Measurements from ENCODE around the gene EMC10.

EMC10 gene

DNA sequence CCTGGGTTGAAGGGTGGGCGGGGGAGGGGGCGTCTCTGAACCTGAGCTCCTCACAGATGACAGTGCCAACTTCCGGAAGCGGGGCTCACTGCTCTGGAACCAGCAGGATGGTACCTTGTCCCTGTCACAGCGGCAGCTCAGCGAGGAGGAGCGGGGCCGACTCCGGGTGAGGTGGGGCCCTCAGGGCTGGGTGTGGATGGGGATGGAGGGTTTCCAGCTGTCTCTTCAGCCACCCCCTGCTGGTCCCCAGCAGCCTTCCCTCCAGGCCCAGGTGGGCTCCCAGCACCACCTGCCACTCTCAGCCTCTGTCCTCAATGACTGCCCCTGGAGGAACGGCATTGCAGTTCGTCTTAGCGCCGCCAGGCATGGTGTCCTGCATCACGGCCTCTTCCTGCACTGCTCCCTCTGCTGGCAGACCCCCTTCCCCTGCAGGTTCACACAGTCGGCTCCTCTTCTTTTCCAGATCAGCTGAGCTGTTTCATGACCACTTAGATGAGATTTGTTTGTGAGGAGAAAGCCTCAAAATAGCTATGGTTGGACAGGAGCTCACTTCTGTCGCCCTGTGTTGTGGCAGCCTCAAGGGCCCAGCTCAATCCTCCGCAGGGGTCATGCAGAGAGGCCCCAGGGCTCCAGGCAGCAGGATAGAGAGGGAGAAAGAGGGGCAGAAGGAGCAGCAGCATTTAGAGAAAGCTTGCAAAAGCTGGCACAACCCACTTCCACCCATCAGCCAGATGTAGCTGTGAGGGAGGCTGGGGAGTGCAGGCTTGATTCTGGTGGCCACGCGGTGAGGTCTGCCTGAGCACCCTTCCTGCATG is 2.8 kb downstream of the EMC10 start:
- no peak for DNase-seq (ENCODE audit: low read depth)

DNA sequence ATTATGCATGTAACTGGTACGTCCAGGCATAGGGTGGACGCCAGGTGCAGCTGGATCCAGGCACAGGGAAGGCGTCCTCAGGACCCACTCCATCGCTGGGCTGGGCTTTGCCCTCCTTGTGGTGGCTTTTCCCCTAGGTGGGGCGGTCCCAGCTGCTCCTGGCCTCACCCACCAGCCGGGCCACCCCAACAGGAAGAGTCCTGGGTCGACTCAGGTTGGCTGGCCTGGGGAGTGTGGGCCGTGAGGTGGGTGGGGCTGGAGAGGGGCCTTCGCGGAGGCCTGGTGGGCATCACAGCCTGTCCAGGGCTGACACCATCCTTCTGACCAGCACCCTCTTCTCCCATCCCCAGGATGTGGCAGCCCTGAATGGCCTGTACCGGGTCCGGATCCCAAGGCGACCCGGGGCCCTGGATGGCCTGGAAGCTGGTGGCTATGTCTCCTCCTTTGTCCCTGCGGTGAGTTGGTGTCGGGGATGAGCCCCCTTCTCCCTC is 3.5 kb downstream of the EMC10 start:
- DNase-seq (ENCODE audit: low read depth) = no peak

DNA sequence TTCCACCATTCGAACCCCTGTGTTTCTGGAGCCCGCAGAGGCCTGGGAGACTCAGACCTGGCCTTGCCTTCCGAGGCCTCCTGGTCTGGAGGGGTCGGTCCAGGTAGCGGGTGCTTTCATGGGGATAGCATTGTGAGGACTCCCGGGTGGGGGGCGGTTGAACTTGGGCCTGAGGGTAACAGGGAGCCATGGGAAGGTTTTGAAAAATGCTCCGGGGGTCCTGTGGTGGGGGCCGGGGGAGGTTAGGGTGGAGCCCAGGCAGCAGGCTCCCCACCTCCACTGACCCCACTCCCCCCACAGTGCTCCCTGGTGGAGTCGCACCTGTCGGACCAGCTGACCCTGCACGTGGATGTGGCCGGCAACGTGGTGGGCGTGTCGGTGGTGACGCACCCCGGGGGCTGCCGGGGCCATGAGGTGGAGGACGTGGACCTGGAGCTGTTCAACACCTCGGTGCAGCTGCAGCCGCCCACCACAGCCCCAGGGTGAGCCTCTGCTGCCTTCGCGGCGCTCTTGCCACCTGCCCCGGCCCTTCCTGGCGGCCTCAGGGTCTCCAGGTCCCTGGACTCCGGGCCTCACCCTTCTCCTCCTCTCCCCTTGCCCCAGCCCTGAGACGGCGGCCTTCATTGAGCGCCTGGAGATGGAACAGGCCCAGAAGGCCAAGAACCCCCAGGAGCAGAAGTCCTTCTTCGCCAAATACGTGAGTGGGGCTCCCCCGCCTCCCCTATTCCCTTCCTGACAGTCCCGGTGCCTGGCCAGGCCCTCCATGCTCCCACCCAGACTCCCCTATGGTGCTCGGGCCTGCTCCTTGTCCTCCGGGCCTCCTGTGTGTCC is 4.2 kb downstream of the EMC10 start:
- no peak for DNase-seq (ENCODE audit: low read depth)

DNA sequence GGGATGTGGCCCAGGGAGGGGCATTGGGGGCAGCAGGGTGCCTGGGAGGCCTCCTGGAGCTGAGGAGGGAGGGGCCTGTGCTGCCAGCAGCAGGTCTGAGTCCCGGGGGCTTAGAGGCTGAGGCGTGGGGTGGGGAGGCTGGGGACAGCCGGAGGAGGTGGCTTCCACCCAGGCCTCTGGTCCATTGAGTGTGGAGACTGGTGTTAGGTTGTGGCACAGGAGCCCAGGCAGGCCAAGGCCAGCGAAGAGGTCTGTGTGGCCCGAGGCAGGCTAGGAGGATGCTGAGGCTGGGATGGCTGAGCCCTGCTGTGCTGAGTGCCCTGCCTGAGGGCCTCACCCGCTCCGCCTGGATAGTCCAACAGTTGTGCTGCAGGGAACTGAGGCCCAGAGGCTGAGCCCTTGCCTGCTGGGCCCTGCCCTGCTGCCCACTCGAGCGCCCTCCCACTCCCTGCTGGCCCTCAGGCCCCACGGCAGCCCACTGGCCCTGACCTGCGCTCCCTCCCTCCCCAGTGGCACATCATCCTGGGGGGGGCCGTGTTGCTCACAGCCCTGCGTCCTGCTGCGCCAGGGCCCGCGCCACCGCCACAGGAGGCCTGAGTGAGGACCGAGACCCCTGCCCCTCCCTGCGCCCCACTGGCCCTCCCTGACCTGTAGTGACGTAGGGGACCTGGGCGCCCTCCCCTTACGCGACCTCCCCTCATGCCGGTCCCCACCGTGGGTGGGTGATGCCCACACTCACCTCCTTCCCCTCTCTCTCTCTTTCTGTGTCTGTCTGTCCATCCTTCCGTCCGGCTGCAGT is 5.2 kb downstream of the EMC10 start:
- DNase-seq (ENCODE audit: low read depth) = no peak

DNA sequence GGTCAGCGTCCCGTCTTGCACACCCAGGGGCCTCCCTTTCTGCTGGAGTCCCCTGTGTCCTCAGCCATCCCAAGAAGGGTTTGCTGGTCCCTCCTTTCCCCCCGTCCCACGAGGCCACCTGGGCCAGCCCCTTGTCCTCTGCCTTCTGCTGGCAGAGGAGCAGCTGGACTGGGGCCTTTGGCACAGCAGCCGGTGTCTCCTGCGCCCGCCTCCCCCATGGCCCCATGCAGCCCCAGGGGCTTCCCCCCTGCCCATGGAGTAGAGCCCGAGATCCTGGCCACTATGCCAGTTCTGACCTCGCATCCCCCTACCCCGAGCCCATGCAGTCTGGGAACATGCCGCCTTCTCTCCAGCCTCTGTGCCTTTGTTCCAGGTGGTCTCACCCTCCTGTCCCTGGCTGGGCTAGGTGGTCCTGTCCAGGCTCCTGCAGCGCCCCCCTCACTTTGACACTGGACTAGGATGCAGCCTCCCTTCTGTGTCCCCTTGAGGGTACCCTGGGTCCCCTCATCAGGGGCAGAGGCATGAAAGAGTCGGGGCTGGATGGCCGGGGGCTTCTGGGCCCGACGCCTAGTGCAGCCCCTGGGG is 6.1 kb downstream of the EMC10 start:
- no peak for DNase-seq (ENCODE audit: low read depth)

DNA sequence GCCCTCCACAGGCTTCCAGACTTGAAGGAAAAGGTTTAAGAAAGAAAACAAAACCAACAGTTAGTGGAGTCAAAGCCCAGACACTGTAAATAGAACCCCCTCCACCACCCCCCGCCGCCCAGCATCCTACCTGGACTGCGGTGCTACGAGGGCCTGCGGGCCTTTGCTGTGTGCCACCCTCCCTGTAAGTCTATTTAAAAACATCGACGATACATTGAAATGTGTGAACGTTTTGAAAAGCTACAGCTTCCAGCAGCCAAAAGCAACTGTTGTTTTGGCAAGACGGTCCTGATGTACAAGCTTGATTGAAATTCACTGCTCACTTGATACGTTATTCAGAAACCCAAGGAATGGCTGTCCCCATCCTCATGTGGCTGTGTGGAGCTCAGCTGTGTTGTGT is 6.6 kb downstream of the EMC10 start:
- DNase-seq (ENCODE audit: low read depth) = no peak

DNA sequence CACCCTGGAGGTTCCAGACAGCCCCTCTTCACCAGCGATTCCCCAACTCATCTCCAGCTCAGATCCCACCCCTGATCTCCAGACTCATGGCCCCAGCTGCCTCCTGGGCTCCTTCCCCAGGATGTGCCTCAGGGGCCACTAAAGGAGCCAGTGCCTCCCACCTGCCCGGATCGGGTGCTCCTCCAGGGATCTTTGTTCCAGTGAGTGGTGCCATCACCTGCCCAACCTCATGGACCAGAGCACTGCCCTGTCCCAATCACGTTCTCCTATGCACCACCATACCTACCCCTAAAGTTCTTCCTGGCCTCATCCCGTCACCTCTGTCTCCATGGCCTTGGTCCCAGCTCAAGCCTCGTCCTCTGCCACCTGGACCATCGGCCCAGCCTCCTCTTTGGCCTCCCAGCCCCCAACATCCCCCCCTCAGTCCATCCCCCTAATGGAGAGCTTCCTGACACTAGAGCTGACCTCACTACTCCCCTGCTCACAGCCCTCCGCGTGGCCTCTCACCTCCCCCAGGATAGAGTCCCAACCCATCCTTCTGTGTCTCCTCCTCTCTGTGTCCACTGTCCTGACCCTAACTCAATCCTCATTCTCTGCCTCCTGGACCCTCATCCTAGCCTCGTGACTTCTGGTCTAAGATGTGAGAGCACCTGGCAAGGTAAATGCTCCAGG is 9.1 kb downstream of the EMC10 start:
- DNase-seq (ENCODE audit: low read depth) = no peak

DNA sequence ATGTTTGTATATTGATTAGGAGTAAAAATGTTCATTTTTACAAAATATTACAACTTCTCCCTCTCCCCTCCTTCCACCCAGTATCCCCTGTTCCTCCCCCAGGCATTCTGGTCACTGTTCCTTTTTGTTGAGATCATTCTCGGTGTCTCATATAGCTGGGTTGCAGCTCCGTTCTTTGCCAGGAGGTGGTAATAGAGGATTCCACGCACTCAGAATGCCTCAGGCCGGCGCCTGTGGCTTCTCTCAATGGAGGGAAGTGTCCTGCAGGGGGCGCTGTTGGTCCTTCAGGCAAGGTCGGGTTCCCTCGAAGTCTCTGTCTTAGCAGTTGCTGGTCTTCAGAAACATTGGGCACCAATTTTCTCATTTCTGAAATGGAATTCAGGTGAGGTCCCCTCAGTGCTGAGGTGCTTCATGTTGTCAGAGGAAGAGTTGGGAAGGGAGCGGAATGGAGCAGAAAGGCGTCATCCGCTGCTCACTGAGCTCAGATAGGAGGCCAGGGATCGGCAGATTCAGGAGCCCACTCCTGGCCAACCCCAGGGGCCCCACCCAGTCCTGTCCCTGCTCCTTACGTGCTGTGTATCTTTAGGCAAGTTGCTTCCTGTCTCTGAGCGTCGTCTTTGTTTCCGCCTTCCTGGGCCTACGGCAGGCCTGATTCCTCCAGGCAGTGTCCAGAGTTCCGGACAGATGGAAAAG is 10.7 kb downstream of the EMC10 start:
- DNase-seq (ENCODE audit: low read depth) = no peak

DNA sequence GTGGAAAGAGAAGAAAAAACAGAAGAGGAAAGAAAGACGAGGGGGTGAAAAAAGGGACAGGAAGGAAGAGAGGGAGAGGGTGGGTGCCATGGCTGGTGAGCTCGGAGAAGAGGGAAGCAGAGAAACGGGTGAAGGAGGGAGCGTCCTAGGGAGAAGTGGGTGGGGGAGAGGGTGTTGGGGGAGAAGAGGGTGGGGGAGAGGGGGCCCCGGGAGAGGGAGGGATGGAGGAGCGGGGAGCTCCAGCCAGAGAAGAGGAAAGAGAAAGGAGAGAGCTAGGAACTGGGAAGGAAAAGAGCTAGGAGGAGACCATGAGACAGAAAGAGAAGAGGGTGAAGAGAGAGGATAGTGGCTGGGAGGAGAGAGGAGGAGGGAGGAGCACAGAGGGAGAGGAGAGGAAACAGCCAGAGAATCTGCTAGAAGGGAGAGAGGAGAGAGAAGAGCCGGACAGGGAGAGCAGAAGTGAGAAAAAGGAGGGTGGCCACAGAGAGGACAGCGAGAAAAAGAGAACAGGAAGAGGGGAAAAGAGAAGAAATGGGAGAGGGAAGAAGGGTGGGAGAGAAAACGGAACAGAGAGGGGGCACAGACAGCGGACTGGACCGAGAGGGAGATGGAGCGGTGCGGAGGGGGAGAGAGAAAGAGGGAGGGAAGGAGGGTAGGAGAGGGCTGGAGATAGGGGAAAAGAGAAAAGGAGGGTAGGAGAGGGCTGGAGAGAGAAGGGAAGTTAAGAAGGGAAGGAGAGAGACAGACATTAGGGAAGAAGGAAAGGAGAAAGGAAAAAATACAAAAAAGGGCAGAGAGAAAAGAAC is 12.3 kb downstream of the EMC10 start:
- no peak for DNase-seq (ENCODE audit: low read depth)

DNA sequence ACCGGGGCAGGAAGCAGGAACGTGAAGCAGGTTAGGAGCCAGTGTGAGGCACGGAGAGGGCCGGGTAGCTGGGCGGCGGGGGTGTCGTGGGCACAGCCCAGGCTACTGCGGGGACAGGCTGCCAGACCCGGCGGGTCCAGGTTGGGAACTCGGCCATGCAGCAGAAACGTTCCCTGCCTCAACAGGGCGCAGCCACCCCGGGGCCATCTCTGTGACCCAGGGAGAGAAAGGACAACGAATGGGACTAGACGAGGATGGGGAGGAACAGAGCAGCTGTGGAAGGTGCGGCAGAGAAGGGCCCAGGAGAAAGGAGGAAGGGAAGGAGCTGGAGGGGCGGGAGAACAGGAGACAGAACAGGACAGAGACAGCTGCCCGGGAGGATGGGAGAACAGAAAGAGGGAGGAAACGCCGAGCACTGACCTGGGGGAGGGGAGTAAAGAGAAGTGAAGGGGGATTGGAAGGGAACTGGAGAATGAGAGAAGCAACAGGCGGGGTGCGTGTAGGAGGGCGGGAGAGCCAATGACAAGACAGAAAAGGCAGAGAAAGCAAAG is 13.2 kb downstream of the EMC10 start:
- no peak for DNase-seq (ENCODE audit: low read depth)

DNA sequence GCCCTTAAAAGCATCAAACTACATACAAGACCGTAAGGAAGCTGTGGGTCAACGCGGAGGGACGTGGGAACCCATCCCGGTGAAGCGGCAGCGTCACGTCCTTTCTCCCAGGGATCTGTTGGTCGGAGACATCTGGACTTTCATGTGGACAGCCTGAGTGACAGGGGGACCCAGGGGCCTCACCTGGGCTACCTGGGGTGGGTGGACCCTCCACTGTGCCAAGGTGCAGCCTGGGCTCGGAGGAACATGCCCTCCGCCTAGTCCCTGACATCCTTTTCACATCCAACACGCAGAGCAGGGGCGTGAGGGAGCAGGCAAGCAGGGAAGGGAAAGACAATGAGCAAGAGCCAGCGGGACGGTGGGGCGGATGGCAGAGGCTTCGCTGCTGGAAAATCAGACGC is 14.1 kb downstream of the EMC10 start:
- no peak for DNase-seq (ENCODE audit: low read depth)

DNA sequence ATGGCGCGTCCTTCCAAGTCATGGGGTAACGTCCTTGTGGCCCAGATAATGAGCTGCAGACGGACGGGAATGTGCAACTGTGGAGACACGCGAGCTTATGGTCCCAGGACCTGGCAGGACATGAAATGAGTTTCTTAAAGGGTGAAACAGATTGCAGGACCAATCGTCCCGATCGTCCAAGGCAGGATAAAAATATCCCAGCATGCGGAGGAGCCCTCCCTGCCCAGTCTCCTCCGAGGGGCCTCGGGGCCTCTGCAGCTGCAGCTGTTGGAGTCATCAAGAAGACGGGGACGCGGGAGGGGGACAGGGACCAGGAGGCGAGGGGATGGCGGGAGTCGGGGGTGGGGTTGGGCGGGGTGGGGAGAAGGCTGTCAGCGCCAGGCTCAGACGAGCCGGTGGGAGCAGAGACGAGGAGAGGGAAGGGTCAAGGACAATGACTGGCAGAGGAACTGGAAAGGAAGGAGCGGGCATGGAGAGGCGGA is 14.7 kb downstream of the EMC10 start:
- DNase-seq (ENCODE audit: low read depth) = no peak

DNA sequence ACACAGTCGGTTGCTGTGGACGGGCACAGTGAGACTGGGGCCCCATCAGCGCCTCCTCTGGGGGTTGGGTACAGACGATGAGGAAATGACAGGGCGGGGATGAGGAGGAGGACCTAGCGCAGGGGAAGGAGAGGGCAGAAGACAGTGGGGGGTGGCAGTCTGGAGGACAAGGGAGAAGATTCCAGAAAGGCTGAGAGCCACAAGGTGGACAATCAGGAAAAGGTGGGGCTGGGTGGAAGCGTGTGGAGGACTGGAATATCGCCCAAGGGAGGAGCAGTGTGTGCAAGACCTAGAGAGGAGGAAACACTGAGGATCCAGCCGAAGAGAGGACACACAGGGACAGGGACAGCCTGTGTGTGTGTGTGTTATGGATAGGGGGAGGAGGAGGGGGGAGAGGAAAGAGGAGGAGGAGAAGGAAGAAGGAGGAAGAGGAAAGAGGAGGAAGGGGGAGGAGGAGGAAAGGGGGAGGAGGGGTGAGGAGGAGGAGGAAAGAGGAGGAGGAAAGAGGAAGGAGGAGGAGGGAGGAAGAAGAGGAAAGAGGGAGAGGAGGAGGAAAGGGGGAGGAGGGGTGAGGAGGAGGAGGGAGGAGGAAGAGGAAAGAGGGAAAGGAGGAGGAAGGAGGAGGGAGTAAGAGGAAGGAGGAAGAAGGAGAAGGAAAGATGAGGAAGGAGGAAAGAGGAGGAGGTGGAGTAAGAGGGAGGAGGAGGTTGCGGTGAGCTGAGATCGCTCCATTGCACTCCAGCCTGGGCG is 16.2 kb downstream of the EMC10 start:
- DNase-seq (ENCODE audit: low read depth) = no peak

DNA sequence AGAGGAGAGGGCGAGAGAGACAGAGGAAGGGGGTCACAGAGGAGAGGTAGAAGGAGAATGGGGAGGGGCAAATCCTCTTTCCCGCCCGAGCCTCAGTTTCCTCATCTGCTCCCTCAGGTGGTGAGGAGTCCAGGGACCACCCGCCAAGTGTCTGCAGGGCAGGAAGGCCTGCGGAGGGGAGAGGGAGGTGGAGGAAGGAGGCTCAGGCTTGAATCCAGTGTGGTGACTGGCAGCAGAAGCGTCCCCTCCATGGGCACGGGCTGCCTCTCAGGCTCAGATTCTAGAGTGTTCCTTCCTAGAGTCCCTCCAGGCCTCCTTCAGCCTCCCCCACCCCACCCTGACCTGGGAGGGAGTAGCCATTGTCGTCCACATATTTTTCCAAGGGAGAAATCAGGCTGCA is 16.9 kb downstream of the EMC10 start:
- DNase-seq (ENCODE audit: low read depth) = no peak

DNA sequence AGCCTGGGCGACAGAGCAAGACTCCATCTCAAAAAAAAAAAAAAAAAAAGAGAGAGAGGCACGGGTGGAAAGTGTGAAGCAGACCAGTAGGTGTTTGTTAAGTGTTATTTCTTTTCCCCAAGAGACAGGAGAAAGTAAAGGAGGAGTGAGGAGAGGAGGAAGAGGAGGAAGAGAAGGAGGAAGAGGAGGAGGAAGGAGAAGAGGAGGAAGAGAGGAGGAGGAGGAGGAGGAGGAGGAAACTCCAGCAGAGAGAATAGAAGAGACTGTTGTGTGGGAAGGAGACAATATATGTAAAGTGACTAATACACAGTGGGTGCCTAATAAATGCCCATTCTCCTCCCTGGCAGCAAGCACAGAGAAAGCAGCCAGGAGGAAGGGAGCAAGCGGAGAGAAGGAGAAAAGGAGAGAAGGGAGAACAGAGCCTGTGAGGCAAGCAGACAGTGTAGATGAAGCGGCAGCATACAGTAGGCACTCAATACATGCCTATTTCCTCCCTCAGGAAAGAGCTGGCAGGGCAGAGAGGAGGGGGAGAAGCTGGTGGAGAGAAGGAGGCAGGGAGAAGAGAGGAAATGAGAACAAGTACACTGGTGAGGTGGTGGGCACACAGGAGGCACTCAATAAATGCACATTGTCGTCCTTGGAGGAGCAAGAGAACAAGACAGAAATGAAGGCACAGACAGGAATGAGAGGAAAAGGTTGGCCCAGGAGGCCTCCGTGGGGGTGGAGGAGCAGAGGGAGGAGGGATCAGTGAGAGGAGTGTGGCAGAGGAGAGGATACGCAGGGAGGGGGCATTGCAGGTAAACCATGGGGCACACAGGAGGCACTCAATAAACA is 18.1 kb downstream of the EMC10 start:
- no peak for DNase-seq (ENCODE audit: low read depth)

DNA sequence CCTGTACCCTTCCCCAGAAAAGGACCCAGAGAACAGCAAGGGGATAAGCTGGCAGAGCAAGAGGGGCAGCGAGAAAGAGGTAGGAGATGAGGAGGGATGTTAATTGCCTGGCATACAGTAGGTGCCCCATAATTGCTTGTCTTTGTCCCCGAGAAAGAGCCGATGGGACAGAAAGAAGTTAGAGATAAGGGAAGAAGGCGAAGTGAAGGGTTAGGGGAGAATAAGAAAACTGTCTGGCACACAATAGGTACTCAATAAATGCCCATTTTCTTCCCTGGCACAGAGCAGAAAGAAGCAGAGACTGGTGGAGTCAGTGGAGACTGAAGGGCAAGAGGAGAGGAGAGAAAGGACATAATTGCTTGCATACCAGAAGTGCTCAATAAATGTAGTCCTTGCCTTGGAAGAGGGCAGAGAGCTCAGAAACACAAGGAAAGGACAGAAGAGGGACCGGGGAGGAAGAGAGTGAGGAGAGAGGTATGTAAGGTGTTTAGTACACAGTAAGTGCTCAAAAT is 18.8 kb downstream of the EMC10 start:
- no peak for DNase-seq (ENCODE audit: low read depth)

DNA sequence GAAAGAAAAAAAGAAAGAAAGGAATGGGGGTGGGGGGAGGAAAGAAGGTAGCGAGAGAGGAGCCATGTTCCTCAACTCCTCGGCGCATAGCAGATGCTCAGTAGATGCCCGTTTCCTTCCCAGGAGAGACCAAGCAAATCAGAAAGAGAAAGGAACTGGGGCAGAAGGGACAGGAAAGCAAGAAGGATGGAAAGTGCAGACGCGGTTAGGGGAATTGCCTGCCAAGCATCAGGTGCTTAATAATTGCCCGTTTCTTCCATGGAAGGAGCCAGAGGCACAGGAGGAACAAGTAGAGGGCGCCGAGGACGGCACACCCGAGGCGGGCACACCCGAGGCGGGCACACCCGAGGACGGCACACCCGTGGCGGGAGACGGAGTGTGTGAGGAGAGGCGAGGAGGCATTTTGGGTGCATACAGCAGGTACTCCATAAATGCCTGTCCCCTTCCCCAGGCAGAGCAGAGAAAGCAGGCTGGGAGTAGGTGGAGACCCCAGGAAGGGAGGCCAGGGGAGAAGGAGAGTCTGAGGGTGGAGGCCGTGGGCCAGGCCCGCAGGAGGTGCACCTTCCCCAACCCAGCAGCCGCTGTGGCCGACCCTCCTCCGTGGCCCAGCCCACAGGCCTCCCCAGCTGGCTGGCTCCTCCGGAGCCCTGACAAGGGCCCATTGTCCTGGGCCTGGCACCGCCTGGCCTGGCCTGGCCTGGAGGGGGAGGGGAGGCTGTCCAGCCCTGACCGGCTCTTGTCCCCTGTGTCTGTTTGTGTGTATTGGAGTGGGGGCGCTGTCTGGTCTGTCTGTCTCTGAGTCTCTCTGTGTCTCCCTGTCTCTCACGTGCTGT is 20.1 kb downstream of the EMC10 start:
- no peak for DNase-seq (ENCODE audit: low read depth)

Data from GM04503 (cell line).